HG03159 (cell line): Measurements from ENCODE around the gene EEIG2.

Experiments
- ATAC-seq: cut with Tn5 transposase; IDR thresholded peaks from one replicate; pipeline ENCODE4 v1.9.1; 2021; ENCODE audit warnings: mild to moderate bottlenecking, moderate library complexity; ENCODE audit not compliant: unreplicated experiment

The EEIG2 gene

DNA sequence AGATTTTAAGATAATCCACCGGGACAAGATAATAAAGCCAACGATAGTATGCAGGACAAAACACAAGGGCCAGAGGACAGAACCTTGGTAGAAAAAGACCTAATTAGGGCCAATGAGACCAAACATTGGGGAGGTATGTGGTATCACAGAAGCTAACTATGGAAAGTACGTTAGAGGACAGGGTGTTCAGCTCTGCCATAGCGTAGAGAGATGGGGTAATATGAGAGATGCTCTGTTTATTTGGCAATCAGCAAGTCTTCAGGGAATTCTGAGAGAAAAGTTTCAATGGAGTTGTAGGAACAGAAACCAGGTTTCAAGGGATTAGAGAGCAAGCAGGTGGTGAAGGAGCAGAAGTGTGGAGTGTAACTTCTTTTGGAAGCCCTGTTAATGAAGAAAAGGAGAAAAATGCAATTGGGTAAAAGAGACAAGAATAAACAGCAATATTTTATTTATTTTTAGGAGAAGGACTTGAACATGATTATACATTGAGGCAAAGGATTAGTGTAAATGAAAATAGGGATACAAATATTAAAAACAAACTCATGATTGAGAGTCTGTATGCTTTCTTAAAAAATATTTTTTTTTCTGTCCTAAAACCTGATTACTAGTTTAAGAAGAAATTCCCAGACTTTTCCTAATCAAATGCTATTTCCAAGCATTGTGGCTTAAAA, 24.0 kb downstream of the EEIG2 start:
- ATAC-seq: no peak

DNA sequence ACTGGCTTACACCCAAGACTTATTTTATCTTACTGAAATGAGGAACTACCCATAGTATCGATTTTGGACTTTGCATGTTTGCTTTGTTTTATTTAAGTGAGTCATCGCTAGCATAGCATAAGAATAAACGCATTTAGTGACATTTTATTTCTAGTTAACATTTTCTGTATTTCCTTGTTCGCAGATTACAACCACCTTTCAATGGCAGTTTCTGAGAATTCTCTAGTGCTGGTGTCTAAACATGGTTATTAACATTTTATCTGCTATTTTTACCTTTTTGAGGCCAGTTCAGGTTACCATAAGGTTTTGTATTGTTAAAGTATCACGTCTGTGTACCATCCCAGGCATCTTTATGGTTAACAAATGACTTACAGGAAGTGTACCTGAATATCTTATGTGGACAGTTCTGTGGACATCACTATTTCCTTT, 24.5 kb downstream of the EEIG2 start:
- ATAC-seq: no peak

DNA sequence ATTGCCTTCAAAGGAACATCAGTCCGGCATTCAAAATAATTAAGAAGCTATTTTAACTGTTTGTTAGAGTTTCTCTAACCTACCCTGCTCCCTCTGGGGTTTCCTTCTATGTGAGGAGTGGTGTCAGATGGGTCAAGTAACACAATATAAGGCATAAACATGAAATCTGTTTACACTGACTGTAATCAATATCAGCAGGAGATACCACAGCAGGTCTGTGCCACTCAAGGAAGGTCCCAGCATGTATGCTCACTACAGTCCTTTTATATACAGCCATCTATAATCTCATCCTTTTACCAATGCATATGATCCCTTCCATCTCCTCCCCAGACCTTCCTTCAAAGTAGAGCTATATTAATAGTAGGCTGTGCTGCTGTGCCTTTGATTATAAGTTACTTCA, 25.4 kb downstream of the EEIG2 start:
- ATAC-seq: no peak

GRCh38 chr1:108590441-108590840, 30.5 kb downstream of the EEIG2 start:
- no peak for ATAC-seq

DNA sequence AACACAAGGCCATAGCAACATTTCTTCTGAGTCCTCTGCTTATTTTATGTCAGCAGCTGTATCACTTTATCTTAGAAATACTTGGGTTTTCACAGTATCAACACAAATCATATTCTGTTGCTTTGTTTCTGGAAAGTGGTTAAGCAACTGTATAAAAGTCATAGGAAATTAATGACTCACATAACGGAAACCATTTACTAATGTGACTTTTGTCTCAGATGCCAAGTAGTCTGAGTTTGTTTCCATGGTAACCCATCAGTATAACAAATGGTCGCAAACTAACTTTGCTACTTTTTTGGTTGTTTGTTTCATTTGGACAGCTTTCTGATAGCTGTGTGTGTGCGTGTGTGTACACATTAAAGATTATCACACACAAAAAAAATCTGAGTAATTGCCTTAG, 31.1 kb downstream of the EEIG2 start:
- no peak for ATAC-seq

DNA sequence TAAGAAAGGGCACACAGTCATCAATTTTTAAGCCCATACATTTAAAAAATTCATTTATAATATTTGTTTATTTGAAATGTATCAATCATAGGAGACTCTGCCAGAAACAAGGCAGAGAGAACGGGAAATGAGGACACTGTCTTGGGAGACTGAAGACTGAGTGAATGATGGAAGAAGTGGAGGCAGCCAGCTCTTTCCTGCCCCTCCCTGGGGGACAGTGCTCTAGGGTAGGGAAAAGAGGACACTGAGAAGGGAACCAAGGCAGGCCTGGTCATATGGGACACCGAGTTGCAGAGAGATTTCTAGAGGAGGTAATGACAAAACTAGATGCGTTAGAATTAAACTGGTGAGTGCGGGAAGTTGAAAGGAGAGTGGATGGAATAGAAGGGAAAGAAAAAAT, 31.6 kb downstream of the EEIG2 start:
- no peak for ATAC-seq

- peak; percentile 73 for ATAC-seq
These were observed 32.3 kb downstream of the EEIG2 start for GRCh38 chr1:108592030-108592759.

DNA sequence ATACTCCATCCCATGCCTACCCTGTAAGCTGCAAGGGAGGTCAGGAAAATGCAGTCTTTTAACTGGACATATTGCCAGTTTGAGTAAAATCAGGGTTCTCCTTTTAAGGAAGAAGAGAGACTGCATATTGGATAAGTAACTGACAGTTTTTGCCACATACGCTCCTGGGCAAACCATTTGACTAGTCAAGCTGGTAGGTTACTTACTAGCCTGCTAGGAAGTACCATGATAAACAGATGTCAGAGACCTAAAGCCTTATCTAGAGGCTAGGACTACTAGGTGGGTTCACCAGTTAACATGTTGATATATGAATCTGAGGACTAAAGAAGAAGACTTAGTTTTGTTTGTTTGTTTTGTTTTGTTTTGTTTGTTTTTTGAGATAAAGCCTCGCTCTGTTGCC, 33.5 kb downstream of the EEIG2 start:
- ATAC-seq: no peak

GRCh38 chr1:108595507-108595906, 35.6 kb downstream of the EEIG2 start:
- ATAC-seq: no peak

DNA sequence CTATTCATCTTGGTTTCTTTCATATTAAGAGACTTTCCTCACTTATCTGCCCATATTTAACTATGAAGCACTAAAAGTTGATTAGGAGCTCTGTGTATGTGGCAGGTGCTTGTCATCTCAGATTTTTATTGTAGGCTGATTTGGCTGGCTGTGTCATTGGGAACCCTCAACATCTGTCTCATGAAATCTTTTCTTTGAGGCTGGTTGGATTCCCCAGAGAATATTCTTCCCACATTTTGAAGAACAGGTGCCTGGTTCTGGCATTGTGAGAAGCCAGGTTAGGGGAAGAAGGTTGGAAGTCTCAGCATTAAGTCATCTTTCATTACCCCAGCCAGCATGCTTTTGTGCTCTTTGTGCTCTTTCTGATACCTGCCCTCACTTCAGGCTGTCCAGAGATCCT, 37.1 kb downstream of the EEIG2 start:
- no peak for ATAC-seq

DNA sequence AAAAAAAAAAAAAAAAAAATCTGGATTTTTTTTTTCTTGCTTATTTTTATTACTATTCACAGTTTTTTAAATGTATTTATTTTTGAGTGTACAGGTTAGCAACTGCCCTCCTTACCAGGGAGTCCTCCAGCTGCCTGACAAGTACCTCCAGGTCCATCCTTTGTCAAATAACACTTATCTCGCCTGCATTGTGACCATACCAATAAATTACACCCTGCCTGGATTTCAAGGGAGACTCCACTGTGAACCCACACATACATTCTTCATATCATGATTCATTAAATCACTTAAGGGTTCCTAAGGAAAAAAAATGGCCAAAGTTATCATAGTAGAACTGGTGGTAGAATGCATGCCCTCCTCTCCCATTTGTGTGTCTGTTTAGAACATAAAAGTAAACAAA, 38.4 kb downstream of the EEIG2 start:
- no peak for ATAC-seq

- no peak for ATAC-seq
These were observed 40.6 kb downstream of the EEIG2 start for GRCh38 chr1:108600504-108600903.

GRCh38 chr1:108601708-108602410, 42.0 kb downstream of the EEIG2 start:
- no peak for ATAC-seq

- ATAC-seq: no peak
These were observed 45.7 kb downstream of the EEIG2 start for GRCh38 chr1:108605633-108606032.

DNA sequence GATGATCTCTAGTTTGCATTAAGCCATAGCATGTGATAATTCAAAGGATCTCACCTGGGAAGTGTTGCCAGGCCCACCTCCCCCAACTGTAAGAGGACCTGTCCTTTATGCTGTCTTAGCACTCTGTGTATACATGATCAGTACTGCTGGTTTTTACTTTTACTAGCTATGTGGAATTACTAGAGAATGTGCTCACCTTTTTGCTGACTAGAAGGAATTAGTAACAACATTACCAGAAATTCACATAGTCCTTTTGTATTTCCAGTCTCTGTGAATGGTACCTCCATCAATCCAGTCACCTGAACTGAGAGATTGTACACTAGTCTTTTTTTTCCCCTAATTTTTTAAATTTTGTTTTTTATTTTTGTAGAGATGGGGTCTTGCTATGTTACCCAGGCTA, 46.6 kb downstream of the EEIG2 start:
- ATAC-seq: no peak

- no peak for ATAC-seq
These were observed 49.7 kb downstream of the EEIG2 start for GRCh38 chr1:108609483-108610049.
